Stimulated activated naive CD4-positive, alpha-beta T cell treated with Interleukin-2 at 50 U/mL for 16 hours (primary cell): ENCODE measurements around the gene OR8S1.

Experiments used
- DNase-seq: peaks from one replicate; lab custom pipeline; 2025; lab: John Stamatoyannopoulos, UW

OR8S1 gene

GRCh38 chr12:48556631-48557030, 31.2 kb downstream of the OR8S1 start:
- no peak for DNase-seq

- DNase-seq: no peak
Measured at GRCh38 chr12:48557919-48558318, 32.5 kb downstream of the OR8S1 start.

GRCh38 chr12:48567731-48568130, 42.3 kb downstream of the OR8S1 start:
- no peak for DNase-seq

GRCh38 chr12:48569946-48570345, 44.5 kb downstream of the OR8S1 start, which contains the start of gene LALBA:
Gene LALBA, minus strand, starts transcription at chr12:48570046. Its CDS starts 26 bp downstream, at chr12:48570020.
- DNase-seq: no peak

GRCh38 chr12:48572326-48572725, 46.9 kb downstream of the OR8S1 start:
- DNase-seq: no peak
